HG03066 (cell line): ENCODE results near the gene CLDN34.

Experiments
- ATAC-seq: cut with Tn5 transposase; IDR thresholded peaks from one replicate; pipeline ENCODE4 v1.9.1; 2021; ENCODE audit warnings: low read depth; ENCODE audit not compliant: unreplicated experiment

The CLDN34 gene

GRCh38 chrX:9977635-9978034 lies 10.5 kb downstream of the CLDN34 start:
- no peak for ATAC-seq

GRCh38 chrX:9980401-9980800 lies 13.2 kb downstream of the CLDN34 start:
- ATAC-seq = no peak

GRCh38 chrX:9980927-9981326 lies 13.8 kb downstream of the CLDN34 start:
- no peak for ATAC-seq

- ATAC-seq = no peak
Observed at GRCh38 chrX:9983441-9983840, 16.3 kb downstream of the CLDN34 start.

GRCh38 chrX:9983846-9984245 lies 16.7 kb downstream of the CLDN34 start:
- no peak for ATAC-seq

- ATAC-seq = no peak
Observed at GRCh38 chrX:9988762-9989161, 21.6 kb downstream of the CLDN34 start.

- ATAC-seq = no peak
Observed at GRCh38 chrX:9992061-9992460, 24.9 kb downstream of the CLDN34 start.

GRCh38 chrX:9992724-9993123 lies 25.6 kb downstream of the CLDN34 start:
- ATAC-seq = no peak

GRCh38 chrX:9995855-9996339 lies 28.7 kb downstream of the CLDN34 start:
- no peak for ATAC-seq

GRCh38 chrX:9997041-9997440 lies 29.9 kb downstream of the CLDN34 start:
- ATAC-seq = no peak

GRCh38 chrX:9997524-9997923 lies 30.4 kb downstream of the CLDN34 start:
- no peak for ATAC-seq

- no peak for ATAC-seq
Observed at GRCh38 chrX:10001496-10001895, 34.3 kb downstream of the CLDN34 start.

GRCh38 chrX:10004832-10005475 lies 37.8 kb downstream of the CLDN34 start:
- no peak for ATAC-seq

GRCh38 chrX:10006086-10006485 lies 38.9 kb downstream of the CLDN34 start:
- no peak for ATAC-seq

- ATAC-seq = no peak
Observed at GRCh38 chrX:10006770-10007169, 39.6 kb downstream of the CLDN34 start.

GRCh38 chrX:10007621-10008020 lies 40.5 kb downstream of the CLDN34 start:
- no peak for ATAC-seq

- no peak for ATAC-seq
Observed at GRCh38 chrX:10008483-10009056, 41.4 kb downstream of the CLDN34 start.

- no peak for ATAC-seq
Observed at GRCh38 chrX:10009741-10010140, 42.6 kb downstream of the CLDN34 start.

GRCh38 chrX:10010686-10011085 lies 43.5 kb downstream of the CLDN34 start:
- no peak for ATAC-seq

- no peak for ATAC-seq
Observed at GRCh38 chrX:10011261-10011931, 44.2 kb downstream of the CLDN34 start.

GRCh38 chrX:10011991-10012390 lies 44.8 kb downstream of the CLDN34 start:
- ATAC-seq = no peak
